Muscle of leg (tissue), 11 donors: ENCODE results near the gene CEP85. TPM values are rescaled to one million over a fixed set of nuclear protein-coding genes. Genes with fewer than 3 reads are reported as not detected.
"Not testable (repeated sequence)": the region's sequence is repeated elsewhere in the genome, so short reads cannot be mapped to it uniquely, and the experiment has no call there.

Experiments
- DNase-seq: peaks from one replicate; pipeline ENCODE4 v3.0.0; 2013
- H3K27ac ChIP-seq: one replicate; pipeline ENCODE4 v1.5.1; 2013; ENCODE audit warnings: mild to moderate bottlenecking, low read length, control low read depth
- H3K27me3 ChIP-seq: one replicate; pipeline ENCODE4 v1.6.1; 2013; ENCODE audit warnings: low read length; ENCODE audit not compliant: control insufficient read depth, insufficient read depth
- H3K36me3 ChIP-seq: one replicate; pipeline ENCODE4 v1.6.1; 2013; ENCODE audit warnings: low read length; ENCODE audit not compliant: control insufficient read depth, insufficient read depth
- H3K4me1 ChIP-seq: one replicate; pipeline ENCODE4 v1.6.1; 2013; ENCODE audit warnings: low read length; ENCODE audit not compliant: control insufficient read depth, insufficient read depth
- H3K4me3 ChIP-seq: one replicate; pipeline ENCODE4 v1.5.1; 2013; ENCODE audit warnings: low read length, control low read depth
- H3K9me3 ChIP-seq: replicated peaks from 2 replicates; pipeline ENCODE4 v1.6.1; 2013; ENCODE audit warnings: low read depth, low read length; ENCODE audit not compliant: control insufficient read depth
- WGBS: methylation state at CpG from one replicate; pipeline ENCODE4 v1.1.5; 2013; ENCODE audit warnings: missing lambda C conversion rate; ENCODE audit not compliant: insufficient coverage; 5-methylcytosine and 5-hydroxymethylcytosine counted together
- polyA plus RNA-seq, 8 donors: library from polyadenylated mRNA; unstranded; fragments of 120-200 nt; gene quantifications; one replicate each; pipeline versions ENCODE4 v1.2.1 to v1.2.3, GENCODE V29; 2013; ENCODE audit warnings: inconsistent platforms in 1 of 8, low replicate concordance in 1 of 8; ENCODE audit not compliant: insufficient read length in 8 of 8, insufficient read depth in 1 of 8
- total RNA-seq: library from RNA; stranded (reverse); fragments of 120-200 nt; gene quantifications from one replicate; pipeline ENCODE4 v1.2.4, GENCODE V29; 2013

CEP85 gene
- total and polyA plus RNA-seq, 9 donors: 18.0 to 26.3 (median 21.6) TPM

- H3K27ac ChIP-seq: no peak overlapping the region
- no peak for DNase-seq
- H3K4me3 ChIP-seq: no peak overlapping the region
- WGBS: 87% methylated on average over 3 of the region's 6 CpGs
- H3K4me1 ChIP-seq: peaks cover 3% of the 10 kb centered on the region
- no peaks in the 10 kb centered on the region for H3K9me3 ChIP-seq
- H3K27me3 ChIP-seq: no peaks in the 10 kb centered on the region
- H3K36me3 ChIP-seq: peaks cover 3% of the 10 kb centered on the region
Observed at GRCh38 chr1:26297791-26298124, 63.8 kb downstream of the CEP85 start.

GRCh38 chr1:26300578-26301275 lies 66.7 kb downstream of the CEP85 start:
- whole genome bisulfite sequencing: 92% methylated on average over 7 of the region's 11 CpGs
- Histone ChIP-seq H3K4me1 (peaks cover 7% of the 10 kb centered on the region), H3K36me3 (peaks cover 3% of the 10 kb centered on the region), H3K9me3 (no peaks in the 10 kb centered on the region), H3K27me3 (no peaks in the 10 kb centered on the region), H3K4me3 (no peak overlapping the region), H3K27ac (no peak overlapping the region)
- no peak for DNase-seq

- Histone ChIP-seq H3K4me3 (no peak overlapping the region), H3K4me1 (peaks cover 15% of the 10 kb centered on the region), H3K9me3 (no peaks in the 10 kb centered on the region), H3K27ac (no peak overlapping the region), H3K36me3 (peaks cover 3% of the 10 kb centered on the region), H3K27me3 (no peaks in the 10 kb centered on the region)
- 73% methylated on average over 4 of the region's 8 CpGs for WGBS
- no peak for DNase-seq
Observed at GRCh38 chr1:26302733-26303405, 68.9 kb downstream of the CEP85 start.

- Histone ChIP-seq H3K4me1 (peaks cover 15% of the 10 kb centered on the region), H3K27me3 (no peaks in the 10 kb centered on the region), H3K4me3 (peak overlapping the region; percentile 75), H3K36me3 (peaks cover 3% of the 10 kb centered on the region), H3K9me3 (no peaks in the 10 kb centered on the region), H3K27ac (no peak overlapping the region)
- DNase-seq: no peak
- WGBS: 19% methylated on average over 8 of the region's 8 CpGs
Observed at GRCh38 chr1:26305667-26306289, 71.8 kb downstream of the CEP85 start.

GRCh38 chr1:26306290-26307229 lies 72.6 kb downstream of the CEP85 start, which contains the start of gene UBXN11:
UBXN11 (minus strand) TSS chr1:26306636; CDS start chr1:26302883, 3,753 bp downstream.
- WGBS: under 1% methylated on average over 41 of the region's 51 CpGs
- Histone ChIP-seq H3K9me3 (no peaks in the 10 kb centered on the region), H3K4me1 (peaks cover 15% of the 10 kb centered on the region), H3K27ac (peak within 1 kb of the TSS; percentile 20), H3K4me3 (peak within 1 kb of the TSS; percentile 75), H3K36me3 (no peaks in the 10 kb centered on the region), H3K27me3 (no peaks in the 10 kb centered on the region)
- peak; percentile 95 for DNase-seq

- H3K4me3 ChIP-seq: no peak overlapping the region
- no CpG with 5 or more reads among the region's 6 CpGs for WGBS
Observed at GRCh38 chr1:26307363-26307781, 73.4 kb downstream of the CEP85 start.

GRCh38 chr1:26307966-26308899 lies 74.2 kb downstream of the CEP85 start:
- H3K4me1 ChIP-seq, H3K9me3 ChIP-seq, H3K4me3 ChIP-seq, H3K27ac ChIP-seq, DNase-seq, H3K36me3 ChIP-seq, H3K27me3 ChIP-seq: not testable (repeated sequence)
- WGBS: 94% methylated on average over 14 of the region's 21 CpGs

More at GRCh38 chr1:26307363-26307781, 73.4 kb downstream of the CEP85 start:
- Histone ChIP-seq H3K4me1 (peaks cover 15% of the 10 kb centered on the region), H3K36me3 (no peaks in the 10 kb centered on the region), H3K9me3 (no peaks in the 10 kb centered on the region), H3K27me3 (no peaks in the 10 kb centered on the region), H3K27ac (no peak overlapping the region)
- DNase-seq: no peak

GRCh38 chr1:26314501-26314900 lies 80.5 kb downstream of the CEP85 start:
- no peak for DNase-seq
- Histone ChIP-seq H3K9me3 (no peaks in the 10 kb centered on the region), H3K4me1 (peaks cover 3% of the 10 kb centered on the region), H3K4me3 (no peak overlapping the region), H3K27ac (no peak overlapping the region), H3K27me3 (no peaks in the 10 kb centered on the region), H3K36me3 (no peaks in the 10 kb centered on the region)
- WGBS: no CpG with 5 or more reads among the region's 5 CpGs
